ENCODE data around the gene GALE.
"Not testable (repeated sequence)": the region's sequence is repeated elsewhere in the genome, so short reads cannot be mapped to it uniquely, and the experiment has no call there.

DNA sequence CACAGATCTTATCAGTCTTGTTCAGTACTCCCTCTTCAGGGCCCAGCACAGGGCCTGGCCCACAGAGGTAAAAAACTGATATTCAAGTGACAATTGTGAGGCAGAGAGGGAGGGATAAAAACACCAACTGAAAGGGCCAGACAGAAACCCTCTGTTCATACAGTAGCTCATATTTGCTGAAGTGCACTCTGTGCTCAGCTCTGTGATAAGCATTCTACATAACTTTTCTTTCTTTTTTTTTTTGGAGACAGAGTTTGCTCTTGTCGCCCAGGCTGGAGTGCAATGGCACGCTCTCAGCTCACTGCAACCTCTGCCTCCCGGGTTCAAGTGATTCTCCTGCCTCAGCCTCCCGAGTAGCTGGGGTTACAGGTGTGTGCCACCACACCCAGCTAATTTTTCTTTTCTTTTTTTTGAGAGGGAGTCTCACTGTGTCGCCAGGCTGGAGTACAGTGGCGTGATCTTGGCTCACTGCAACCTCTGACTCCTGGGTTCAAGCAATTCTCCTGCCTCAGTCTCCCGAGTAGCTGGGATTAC is 2.3 kb upstream of the GALE start:
- TF ChIP-seq, protein P1, sequence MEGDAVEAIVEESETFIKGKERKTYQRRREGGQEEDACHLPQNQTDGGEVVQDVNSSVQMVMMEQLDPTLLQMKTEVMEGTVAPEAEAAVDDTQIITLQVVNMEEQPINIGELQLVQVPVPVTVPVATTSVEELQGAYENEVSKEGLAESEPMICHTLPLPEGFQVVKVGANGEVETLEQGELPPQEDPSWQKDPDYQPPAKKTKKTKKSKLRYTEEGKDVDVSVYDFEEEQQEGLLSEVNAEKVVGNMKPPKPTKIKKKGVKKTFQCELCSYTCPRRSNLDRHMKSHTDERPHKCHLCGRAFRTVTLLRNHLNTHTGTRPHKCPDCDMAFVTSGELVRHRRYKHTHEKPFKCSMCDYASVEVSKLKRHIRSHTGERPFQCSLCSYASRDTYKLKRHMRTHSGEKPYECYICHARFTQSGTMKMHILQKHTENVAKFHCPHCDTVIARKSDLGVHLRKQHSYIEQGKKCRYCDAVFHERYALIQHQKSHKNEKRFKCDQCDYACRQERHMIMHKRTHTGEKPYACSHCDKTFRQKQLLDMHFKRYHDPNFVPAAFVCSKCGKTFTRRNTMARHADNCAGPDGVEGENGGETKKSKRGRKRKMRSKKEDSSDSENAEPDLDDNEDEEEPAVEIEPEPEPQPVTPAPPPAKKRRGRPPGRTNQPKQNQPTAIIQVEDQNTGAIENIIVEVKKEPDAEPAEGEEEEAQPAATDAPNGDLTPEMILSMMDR (IDR thresholded peaks at IDR 0.05) = not testable (repeated sequence)
- TF ChIP-seq SMC3 (IDR thresholded peaks at IDR 0.05); MAFK (IDR thresholded peaks at IDR 0.05; ENCODE audit: partially characterized antibody); RCOR1 (IDR thresholded peaks at IDR 0.05; ENCODE audit: low read depth, low read length); ESRRA (IDR thresholded peaks at IDR 0.05; ENCODE audit: borderline replicate concordance, low read length); KDM1A (IDR thresholded peaks at IDR 0.05; ENCODE audit: low read depth); KDM5A (IDR thresholded peaks at IDR 0.05); POLR2A (IDR thresholded peaks at IDR 0.05; ENCODE audit: low read length): not testable (repeated sequence)
- TF ChIP-seq, protein P2, sequence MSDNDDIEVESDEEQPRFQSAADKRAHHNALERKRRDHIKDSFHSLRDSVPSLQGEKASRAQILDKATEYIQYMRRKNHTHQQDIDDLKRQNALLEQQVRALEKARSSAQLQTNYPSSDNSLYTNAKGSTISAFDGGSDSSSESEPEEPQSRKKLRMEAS (IDR thresholded peaks at IDR 0.05) = not testable (repeated sequence)
- TF ChIP-seq, protein P3, sequence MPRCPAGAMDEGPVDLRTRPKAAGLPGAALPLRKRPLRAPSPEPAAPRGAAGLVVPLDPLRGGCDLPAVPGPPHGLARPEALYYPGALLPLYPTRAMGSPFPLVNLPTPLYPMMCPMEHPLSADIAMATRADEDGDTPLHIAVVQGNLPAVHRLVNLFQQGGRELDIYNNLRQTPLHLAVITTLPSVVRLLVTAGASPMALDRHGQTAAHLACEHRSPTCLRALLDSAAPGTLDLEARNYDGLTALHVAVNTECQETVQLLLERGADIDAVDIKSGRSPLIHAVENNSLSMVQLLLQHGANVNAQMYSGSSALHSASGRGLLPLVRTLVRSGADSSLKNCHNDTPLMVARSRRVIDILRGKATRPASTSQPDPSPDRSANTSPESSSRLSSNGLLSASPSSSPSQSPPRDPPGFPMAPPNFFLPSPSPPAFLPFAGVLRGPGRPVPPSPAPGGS (IDR thresholded peaks at IDR 0.05) = not testable (repeated sequence)
- TF ChIP-seq, protein P4, sequence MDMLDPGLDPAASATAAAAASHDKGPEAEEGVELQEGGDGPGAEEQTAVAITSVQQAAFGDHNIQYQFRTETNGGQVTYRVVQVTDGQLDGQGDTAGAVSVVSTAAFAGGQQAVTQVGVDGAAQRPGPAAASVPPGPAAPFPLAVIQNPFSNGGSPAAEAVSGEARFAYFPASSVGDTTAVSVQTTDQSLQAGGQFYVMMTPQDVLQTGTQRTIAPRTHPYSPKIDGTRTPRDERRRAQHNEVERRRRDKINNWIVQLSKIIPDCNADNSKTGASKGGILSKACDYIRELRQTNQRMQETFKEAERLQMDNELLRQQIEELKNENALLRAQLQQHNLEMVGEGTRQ (IDR thresholded peaks at IDR 0.05) = not testable (repeated sequence)
- TF ChIP-seq, protein P5, sequence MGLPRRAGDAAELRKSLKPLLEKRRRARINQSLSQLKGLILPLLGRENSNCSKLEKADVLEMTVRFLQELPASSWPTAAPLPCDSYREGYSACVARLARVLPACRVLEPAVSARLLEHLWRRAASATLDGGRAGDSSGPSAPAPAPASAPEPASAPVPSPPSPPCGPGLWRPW (IDR thresholded peaks at IDR 0.05) = not testable (repeated sequence)
